RWPE2 (cell line): ENCODE measurements around the gene PTGR2.

ENCODE experiments used
- ATAC-seq: fragments of 200-7000 bp; cut with Tn5 transposase; 3 replicates; pipeline ENCODE4 v1.9.1; 2021; ENCODE audit warnings: low read depth
- DNase-seq: peaks from one replicate; pipeline ENCODE4 v3.0.0-alpha.2; 2020; ENCODE audit warnings: low spot score
- H3K27ac ChIP-seq: fragments of 450-650 bp; 2 replicates; pipeline ENCODE4 v1.5.1; 2017; ENCODE audit warnings: mild to moderate bottlenecking; ENCODE audit not compliant: poor library complexity, severe bottlenecking
- H3K27me3 ChIP-seq: fragments of 250-450 bp; sonication (Bioruptor Pico); 2 replicates; pipeline ENCODE4 v1.5.1; 2021; ENCODE audit warnings: mild to moderate bottlenecking, moderate library complexity; ENCODE audit not compliant: insufficient read depth, poor library complexity, severe bottlenecking
- H3K36me3 ChIP-seq: fragments of 250-450 bp; sonication (Bioruptor Pico); 2 replicates; pipeline ENCODE4 v1.5.1; 2020; ENCODE audit warnings: low read depth, mild to moderate bottlenecking, moderate library complexity
- H3K4me1 ChIP-seq: fragments of 250-450 bp; sonication (Bioruptor Pico); 2 replicates; pipeline ENCODE4 v1.5.1; 2021; ENCODE audit warnings: mild to moderate bottlenecking, moderate library complexity; ENCODE audit not compliant: insufficient read depth, poor library complexity, severe bottlenecking
- H3K4me3 ChIP-seq: fragments of 250-450 bp; sonication (Bioruptor Pico); 2 replicates; pipeline ENCODE4 v1.5.1; 2021; ENCODE audit warnings: mild to moderate bottlenecking, moderate library complexity; ENCODE audit not compliant: severe bottlenecking
- H3K9me3 ChIP-seq: fragments of 250-450 bp; sonication (Bioruptor Pico); 2 replicates; pipeline ENCODE4 v1.5.1; 2021; ENCODE audit warnings: mild to moderate bottlenecking, moderate library complexity; ENCODE audit not compliant: severe bottlenecking
- TF ChIP-seq, protein P1 (sequence below): fragments of 450-650 bp; IDR thresholded peaks from one replicate; pipeline ENCODE4 v1.5.1; 2017; ENCODE audit warnings: mild to moderate bottlenecking, moderate library complexity; ENCODE audit not compliant: poor library complexity, severe bottlenecking

The PTGR2 gene

DNA sequence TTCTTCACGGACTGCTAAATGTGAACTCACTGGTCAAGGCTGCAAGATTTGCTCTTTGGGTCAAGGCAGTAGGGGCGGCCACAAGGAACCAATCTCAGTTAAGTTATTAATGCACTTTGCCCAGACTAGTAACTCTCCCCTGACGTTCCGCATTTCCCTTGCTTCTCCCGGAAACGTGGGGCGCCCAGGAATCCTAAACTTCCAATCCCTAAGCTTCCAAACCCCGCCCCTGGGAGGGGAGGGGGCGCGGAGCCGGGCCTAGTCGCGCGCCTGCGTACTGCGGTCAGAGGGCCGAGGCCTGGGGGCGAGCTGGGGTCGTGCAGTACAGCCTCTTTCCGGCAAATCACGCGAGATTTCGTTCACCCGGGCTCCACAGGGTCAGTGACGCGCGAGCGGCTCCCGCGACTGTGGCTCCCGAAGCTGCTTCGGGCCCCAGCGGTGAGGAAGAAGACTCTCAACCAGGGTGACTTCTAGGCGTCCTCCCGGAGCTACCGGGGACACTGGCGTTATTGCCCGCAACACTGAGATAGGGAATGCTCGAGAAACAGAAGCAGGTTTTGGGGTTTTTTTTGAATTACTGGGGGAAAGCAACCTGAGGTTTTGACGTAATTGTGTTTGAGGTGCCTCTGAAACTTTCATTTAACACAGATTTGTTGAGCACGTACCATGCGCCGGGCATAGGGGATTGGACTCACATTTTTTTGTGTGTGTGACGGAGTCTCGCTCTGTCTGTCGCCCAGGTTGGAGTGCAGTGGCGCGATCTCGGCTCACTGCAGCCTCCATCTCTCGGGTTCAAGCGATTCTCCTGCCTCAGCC, at the start of gene PTGR2:
TSS of gene PTGR2 (plus strand) at position 265 of the 816 bp plus-strand sequence. CDS start 7,032 bp downstream, outside the sequence.
- Histone ChIP-seq H3K4me3 (peak within 1 kb of the TSS; percentile 43), H3K9me3 (no peaks in the 10 kb centered on the region), H3K4me1 (peaks cover 17% of the 10 kb centered on the region), H3K27me3 (no peaks in the 10 kb centered on the region), H3K27ac (peak within 1 kb of the TSS; percentile 76), H3K36me3 (peaks cover 5% of the 10 kb centered on the region; the same call in 1 of the 2 replicates)
- DNase-seq (peak; percentile 99), ATAC-seq (peak; percentile 84)
- TF ChIP-seq, protein P1, sequence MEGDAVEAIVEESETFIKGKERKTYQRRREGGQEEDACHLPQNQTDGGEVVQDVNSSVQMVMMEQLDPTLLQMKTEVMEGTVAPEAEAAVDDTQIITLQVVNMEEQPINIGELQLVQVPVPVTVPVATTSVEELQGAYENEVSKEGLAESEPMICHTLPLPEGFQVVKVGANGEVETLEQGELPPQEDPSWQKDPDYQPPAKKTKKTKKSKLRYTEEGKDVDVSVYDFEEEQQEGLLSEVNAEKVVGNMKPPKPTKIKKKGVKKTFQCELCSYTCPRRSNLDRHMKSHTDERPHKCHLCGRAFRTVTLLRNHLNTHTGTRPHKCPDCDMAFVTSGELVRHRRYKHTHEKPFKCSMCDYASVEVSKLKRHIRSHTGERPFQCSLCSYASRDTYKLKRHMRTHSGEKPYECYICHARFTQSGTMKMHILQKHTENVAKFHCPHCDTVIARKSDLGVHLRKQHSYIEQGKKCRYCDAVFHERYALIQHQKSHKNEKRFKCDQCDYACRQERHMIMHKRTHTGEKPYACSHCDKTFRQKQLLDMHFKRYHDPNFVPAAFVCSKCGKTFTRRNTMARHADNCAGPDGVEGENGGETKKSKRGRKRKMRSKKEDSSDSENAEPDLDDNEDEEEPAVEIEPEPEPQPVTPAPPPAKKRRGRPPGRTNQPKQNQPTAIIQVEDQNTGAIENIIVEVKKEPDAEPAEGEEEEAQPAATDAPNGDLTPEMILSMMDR: no peak

DNA sequence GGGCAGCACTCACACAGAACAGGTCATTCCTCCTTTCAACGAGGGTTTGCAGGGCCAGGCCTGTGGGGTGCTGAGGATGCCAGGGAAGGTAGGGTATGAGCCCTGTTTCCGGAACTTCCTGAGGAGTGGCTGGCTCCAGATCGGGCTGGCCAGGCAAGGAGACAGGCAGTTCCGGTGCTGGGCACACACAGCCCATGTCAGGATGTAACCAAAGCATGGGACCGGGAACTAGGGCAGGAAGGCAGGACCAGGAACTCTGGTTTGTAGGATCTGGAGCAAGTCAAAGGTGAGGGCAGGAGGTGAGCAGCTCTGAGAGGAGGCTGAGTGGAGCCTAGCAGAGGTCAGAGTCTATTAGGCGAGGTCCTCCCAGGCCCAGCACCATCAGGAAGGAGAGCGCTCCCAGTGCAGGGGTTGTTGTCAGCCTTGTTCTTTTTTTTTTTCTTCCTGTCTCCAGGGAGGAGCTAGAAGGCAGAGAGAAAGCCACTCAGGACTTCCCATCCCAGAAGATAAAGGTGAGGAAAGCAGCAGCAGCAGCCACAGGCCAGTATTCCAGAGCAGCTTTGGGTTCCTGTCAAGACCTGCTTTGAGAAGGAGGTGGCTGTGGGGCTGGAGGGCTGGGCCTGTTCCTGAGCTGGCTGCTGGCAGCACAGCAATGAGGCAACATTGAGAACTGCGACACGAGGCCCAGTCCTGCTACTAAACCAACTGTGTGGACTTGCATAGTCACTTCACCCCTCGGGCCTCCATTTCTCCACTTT, 49.0 kb upstream of the PTGR2 start:
- Histone ChIP-seq H3K4me1 (peaks cover 29% of the 10 kb centered on the region), H3K27ac (peak overlapping the region; percentile 49), H3K27me3 (no peaks in the 10 kb centered on the region), H3K9me3 (no peaks in the 10 kb centered on the region), H3K4me3 (no peak overlapping the region), H3K36me3 (no peaks in the 10 kb centered on the region)
- ATAC-seq: peak; percentile 62
- TF ChIP-seq, protein P1: no peak
- no peak for DNase-seq

DNA sequence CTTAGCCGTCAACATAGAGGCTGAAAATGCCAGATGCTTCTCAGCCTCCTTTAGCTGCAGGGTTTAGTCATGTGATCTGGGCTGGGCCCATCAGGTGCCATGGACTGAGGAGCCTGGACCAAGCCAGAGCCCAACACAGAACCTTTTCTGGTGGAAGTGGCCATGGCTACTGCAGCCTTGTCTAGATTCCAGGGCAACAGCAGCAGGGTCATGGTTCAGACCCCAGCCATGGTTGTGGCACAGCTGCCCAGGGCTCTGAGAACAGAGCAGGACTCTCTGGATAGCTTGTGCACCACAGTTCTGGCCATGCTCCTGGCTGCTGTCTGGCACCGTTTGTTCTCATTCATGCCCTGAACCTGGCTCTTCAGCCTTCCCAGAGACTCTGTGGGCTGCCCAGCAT, 47.0 kb upstream of the PTGR2 start:
- TF ChIP-seq, protein P1: no peak
- Histone ChIP-seq H3K9me3 (no peaks in the 10 kb centered on the region), H3K4me1 (peaks cover 29% of the 10 kb centered on the region), H3K4me3 (no peak overlapping the region), H3K36me3 (no peaks in the 10 kb centered on the region), H3K27ac (peak overlapping the region; percentile 87), H3K27me3 (no peaks in the 10 kb centered on the region)
- ATAC-seq (no peak), DNase-seq (no peak)

DNA sequence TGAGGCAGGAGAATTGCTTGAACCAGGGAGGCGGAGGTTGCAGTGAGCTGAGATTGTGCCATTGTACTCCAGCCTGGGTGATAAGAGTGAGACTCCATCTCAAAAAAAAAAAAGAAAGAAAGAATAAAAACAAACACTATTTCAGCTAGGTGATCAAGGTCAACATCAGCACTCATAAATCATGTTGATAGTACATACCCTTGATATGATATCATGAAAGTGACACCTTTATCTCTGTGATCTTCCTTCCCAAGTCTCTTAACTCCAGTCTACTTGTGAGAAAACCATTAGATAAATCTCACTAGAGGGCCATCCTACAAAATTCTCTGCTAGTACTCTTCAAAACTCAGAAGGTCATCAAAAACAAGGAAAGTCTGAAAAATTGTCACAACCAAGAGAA, 44.2 kb upstream of the PTGR2 start:
- TF ChIP-seq, protein P1: no peak
- ATAC-seq: no peak
- H3K9me3 ChIP-seq: no peaks in the 10 kb centered on the region

More for the DNA sequence above, 44.2 kb upstream of the PTGR2 start:
- peak overlapping the region; percentile 87 for H3K27ac ChIP-seq
- no peak overlapping the region for H3K4me3 ChIP-seq
- H3K27me3 ChIP-seq: no peaks in the 10 kb centered on the region
- H3K4me1 ChIP-seq: peaks cover 25% of the 10 kb centered on the region
- H3K36me3 ChIP-seq: no peaks in the 10 kb centered on the region
- no peak for DNase-seq
